ENCODE measurements around the gene LARGE1. TPM values are rescaled to one million over a fixed set of nuclear protein-coding genes. Genes with fewer than 3 reads are reported as not detected.

LARGE1 gene
- total and polyA plus RNA-seq, 2 of the 8 experiments (the other 6 are each of a cell fraction or from before 2014, with no cell fraction given) = 43.7 to 83.0 TPM

- TF ChIP-seq ASH2L (IDR thresholded peaks at IDR 0.05; ENCODE audit: low read length) (no peak), SRF (IDR thresholded peaks at IDR 0.05; ENCODE audit: low read depth, low read length) (no peak), EP300 (IDR thresholded peaks at IDR 0.05; ENCODE audit: borderline replicate concordance in 1 of 2, low read depth in 2 of 2, low read length in 2 of 2) (peak in 1 of 2 experiments; percentile 82; a peak in 1 of 3 replicates), FOSL1 (IDR thresholded peaks at IDR 0.05; ENCODE audit: insufficient read depth, low read depth, low read length) (no peak), NANOG (IDR thresholded peaks at IDR 0.05; ENCODE audit: insufficient read depth, low read depth, low read length, poor library complexity, severe bottlenecking) (no peak), JUN (IDR thresholded peaks at IDR 0.05; ENCODE audit: low read depth, low read length) (no peak), RXRA (IDR thresholded peaks at IDR 0.05; ENCODE audit: insufficient read depth, low read depth, low read length) (no peak), USF2 (IDR thresholded peaks at IDR 0.05; ENCODE audit: low read length) (no peak), ATF3 (IDR thresholded peaks at IDR 0.05; ENCODE audit: insufficient read depth, low read depth, low read length) (no peak), SIRT6 (IDR thresholded peaks at IDR 0.05; ENCODE audit: low read length) (no peak), ZNF274 (IDR thresholded peaks at IDR 0.05; ENCODE audit: borderline replicate concordance, extremely low read depth, low read length) (no peak), MAFK (IDR thresholded peaks at IDR 0.05; ENCODE audit: low read depth, low read length) (no peak), SIX5 (IDR thresholded peaks at IDR 0.05; ENCODE audit: low read depth, low read length) (no peak), MAX (IDR thresholded peaks at IDR 0.05) (no peak), POLR2A (IDR thresholded peaks at IDR 0.05; ENCODE audit: control extremely low read depth in 1 of 2, low read depth in 2 of 2, low read length in 2 of 2) (peak in 1 of 2 experiments; percentile 40; a peak in 1 of 3 replicates), RBBP5 (IDR thresholded peaks at IDR 0.05; ENCODE audit: borderline replicate concordance, low read depth, low read length) (no peak), BRCA1 (IDR thresholded peaks at IDR 0.05; ENCODE audit: low read depth, low read length) (no peak), SIN3A (conservative IDR thresholded peaks at IDR 0.05 in 1 of 2, IDR thresholded peaks at IDR 0.05 in 1 of 2; ENCODE audit: low read depth in 1 of 2, low read length in 2 of 2) (peak in 1 of 2 experiments; percentile 59; a peak in 1 of 4 replicates)
Observed at GRCh38 chr22:33850724-33851123, 69.6 kb downstream of the LARGE1 start (continued).
